ENCODE data around the gene RNF207.

RNF207 gene

DNA sequence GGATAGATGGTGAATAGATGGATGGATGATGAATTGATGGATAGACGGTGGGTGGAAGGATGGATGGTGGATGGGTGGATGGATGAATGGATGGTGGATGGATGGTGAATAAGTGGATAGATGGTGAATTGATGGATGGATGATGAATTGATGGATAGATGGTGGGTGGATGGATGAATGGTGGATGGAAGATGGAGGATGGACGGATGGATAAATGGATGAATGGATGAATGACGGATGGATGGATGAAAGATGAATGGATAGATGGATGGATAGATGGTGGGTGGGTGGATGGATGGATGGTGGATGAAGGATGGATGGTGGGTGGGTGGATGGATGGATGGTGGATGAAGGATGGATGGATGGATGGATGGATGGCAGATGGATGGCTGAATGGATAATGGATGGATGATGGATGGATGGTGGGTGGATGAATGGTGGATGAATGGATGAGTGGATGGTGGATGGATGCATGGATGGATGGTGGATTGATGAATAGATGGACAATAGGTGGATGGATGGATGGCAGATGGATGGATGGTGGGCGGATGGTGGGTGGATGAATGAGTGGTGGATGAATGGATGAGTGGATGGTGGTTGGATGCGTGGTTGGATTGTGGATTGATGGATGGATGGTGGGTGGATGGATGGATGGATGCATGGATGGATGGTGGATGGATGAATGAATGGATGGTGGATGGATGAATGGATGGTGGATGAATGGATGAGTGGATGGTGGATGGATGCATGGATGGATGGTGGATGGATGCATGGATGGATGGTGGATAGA is 31.1 kb upstream of the RNF207 start:
- DNase-seq (ENCODE audit: extremely low read depth in 1 of 2, low read depth in 1 of 2) = no peak

DNA sequence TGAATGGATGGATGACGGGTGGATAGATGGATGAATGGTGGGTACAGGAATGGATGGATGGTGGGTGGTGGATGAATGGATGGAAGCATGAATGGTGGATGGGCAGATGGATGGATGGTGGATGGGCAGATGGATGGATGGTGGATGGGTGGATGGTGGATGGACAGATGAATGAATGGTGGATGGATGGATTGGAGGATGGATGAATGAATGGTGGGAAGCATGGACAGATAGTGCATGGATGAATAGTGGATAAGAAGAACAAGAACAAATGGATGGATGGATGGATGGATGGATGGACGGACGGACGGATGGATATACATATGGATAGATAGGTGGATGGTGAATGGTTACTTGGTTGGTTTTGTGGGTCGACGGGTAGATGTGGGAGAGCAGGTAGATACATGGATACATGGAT is 30.5 kb upstream of the RNF207 start:
- DNase-seq (ENCODE audit: extremely low read depth in 1 of 2, low read depth in 1 of 2) = no peak

DNA sequence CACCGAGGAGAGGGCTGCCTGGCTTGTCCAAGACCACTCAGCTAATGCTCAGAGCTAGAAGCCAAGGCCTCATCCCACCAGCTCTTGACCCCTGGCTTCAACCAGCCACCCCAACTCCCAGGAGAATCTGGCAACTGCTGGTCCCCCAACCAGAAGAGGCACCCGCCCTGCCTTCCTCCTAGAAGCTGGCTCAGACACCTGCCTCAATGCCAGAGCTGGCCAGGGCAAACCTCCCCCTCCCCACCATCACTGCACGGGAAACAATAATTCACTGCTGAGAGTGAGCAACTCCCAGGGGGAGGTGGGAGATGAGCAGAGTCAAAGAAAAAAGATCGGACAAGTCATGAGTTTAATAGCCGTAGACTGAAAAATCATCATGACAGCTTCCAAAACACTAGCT is 29.1 kb upstream of the RNF207 start:
- no peak for DNase-seq (ENCODE audit: extremely low read depth in 1 of 2, low read depth in 1 of 2)

DNA sequence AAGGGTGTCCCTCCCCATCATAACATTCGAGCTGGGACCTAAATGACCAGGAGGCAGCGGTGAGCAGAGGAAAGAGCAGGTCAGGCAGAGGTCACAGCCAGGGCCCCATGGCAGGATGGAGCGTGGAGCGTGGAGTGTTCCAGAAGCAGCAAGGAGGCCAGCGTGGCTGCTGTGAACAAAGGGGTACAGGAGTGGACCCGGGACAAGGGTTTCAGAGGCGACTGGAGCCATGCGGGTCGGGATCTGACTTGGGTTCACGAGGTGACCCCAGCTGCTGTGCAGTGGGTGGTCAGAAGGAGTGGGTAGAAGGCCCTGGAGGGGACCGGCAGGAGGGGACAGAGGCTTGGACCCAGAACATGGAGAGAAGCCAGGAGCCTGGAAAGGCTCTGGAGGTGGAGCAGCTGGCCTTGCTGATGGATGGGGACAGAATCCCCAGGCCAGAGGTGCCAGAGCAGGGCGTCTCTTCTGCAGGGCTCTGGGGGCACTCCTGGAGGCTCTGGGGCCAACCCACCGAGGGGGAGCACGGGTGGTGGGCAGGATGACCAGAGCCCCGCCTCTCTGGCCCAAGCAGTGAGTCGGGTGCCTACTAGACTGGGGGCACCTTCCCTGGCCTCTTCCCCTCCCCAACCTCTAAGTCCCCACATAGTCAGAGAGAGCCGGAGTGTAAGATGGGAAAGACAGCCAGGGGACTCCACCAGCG is 28.1 kb upstream of the RNF207 start:
- DNase-seq (ENCODE audit: extremely low read depth in 1 of 2, low read depth in 1 of 2) = no peak

DNA sequence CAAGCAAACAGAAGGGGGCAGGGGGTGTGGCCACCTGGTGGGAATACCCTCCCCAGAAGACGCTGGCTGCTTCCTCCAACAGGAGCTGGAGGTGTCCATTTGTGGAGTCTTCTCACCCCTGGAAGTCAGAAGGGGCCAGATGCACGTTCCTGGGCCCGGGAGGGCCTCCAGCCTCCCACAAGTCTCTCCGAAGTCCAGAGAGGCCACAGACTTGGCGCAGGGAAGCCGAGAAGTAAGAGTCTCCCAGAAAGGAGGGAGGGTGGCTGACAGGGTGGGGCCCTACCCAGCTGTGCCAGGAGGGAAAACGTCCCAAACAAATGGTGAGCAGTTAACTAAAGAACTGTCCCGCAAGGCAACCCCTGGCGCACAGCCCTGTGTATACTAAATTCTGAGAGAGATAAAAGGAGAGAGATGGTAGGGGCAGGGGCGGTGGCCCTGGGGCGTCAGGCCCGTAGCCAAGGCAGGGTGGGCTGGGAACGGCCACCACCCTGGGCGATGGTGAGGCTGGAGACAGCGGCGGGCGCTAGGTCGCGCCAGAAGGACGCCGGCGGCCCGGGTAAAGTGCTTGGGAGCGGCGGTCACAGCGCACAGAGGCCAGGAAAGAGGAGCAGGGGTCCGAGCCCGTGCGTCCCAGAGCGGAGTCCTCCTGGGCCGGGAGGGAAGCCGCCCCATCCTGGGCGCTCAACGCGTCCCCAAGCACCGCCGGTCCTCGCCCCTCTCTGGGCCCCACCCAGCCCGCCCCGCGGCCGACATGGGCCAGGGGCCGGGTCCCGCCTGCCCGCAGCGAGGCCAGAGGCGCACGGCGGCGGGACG is 27.0 kb upstream of the RNF207 start:
- no peak for DNase-seq (ENCODE audit: extremely low read depth in 1 of 2, low read depth in 1 of 2)

DNA sequence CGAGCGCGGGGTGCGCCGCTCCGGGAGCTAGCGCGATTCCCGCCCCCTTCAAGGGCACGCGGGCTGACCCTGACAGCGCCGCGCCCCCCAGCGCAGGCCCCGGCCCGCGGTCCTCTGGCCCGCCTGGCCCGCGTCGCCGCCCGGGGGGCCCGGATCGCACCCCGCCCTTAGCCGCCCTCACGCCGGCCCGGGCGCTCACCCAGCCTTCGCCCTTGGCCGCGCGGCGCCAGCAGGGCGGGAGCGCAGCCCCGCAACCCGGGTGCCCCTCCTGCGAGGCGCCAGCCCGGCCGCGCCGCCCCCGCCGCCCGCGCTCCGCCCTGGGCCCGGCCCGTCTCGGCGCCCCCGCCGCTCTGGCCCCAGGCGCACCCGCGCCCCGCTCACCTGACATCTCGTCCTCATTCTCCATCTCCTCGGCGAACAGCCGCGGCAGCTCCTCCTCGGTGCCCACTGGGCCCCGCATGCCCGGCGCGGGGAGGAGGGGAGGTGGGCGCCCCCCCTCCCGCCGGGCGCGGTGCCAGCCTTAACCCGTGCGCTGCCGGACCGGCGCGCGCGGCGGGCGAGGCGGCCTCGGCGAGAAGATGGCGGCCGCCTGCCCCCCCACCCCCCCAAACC is 26.2 kb upstream of the RNF207 start:
- DNase-seq (ENCODE audit: extremely low read depth in 1 of 2, low read depth in 1 of 2) = no peak

DNA sequence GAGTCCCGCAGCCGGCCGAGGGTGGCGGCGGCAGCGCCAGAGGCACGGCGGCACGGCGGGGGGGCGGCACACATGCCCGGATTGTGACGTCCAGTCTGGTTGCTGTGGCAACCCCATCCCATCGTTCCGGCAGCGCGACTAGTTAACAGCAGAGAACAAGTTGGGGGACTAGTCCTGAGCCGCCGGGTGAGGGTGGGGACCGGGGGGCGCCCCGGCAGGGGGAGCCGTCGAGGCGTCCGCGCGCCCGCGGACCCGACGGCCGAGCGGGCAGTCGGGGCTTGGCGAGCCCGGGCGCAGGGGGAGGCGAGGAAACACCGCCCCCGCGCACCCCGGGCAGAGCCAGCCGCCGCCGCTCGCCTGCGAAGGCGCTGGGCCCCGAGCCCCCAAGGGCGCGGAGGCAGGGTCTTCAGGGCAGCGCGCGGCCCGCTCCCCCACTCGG is 25.6 kb upstream of the RNF207 start, which contains the start of gene CHD5:
CHD5 (minus strand) TSS at position 54 of the 439 bp plus-strand sequence. CDS start 298 bp downstream, outside the sequence.
- DNase-seq (ENCODE audit: extremely low read depth in 1 of 2, low read depth in 1 of 2) = no peak

DNA sequence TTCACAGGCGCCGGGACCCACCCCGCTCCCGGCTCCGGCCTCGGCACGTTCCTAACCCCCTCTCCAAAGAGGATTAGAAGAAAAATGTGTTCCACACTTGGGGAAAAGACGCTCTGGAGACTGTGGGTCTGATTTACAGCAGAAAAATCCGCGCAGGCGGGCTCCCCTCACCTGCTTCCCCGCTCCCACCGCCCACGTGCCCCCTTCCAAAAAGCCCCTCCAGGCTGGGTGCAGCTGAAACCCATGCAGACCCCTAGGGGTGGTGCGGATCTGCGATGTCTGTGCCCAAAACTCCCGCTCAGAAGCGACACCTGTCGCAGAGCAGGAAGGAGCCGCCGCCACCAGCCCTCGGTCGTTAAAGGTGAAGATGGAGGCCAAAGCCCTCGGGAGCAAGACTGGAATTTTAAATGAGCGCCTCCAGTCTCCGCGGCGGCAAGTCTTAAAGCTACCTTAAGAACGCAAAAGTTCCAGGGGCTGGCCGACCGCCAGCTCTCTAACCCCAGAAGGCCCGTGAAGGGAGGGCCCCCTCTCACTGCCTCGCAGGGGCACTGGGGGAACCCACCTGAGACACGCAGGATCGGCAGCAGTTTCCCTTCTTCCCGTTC is 25.1 kb upstream of the RNF207 start:
- no peak for DNase-seq (ENCODE audit: extremely low read depth in 1 of 2, low read depth in 1 of 2)

DNA sequence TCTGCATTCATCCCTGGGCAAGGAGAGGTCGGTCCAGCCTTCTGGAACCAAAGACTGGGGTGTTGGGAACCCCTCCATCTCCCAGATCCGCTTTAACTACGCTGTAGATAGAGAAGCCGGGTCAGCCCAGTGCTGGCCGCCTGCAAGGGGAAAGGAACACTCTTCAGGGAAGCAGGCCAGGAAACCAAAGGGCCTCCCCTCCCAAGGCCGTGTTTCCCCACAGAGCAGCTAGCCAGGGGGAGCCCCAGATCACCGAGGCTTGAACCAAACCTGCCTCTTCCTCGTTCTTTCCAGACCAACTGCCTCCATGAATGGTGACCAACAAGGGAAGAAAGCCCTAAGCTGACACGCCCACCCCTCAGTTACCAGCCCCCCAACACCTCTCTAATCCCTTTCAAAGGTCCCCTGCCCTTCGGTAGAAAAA is 24.6 kb upstream of the RNF207 start:
- DNase-seq (ENCODE audit: extremely low read depth in 1 of 2, low read depth in 1 of 2) = no peak

DNA sequence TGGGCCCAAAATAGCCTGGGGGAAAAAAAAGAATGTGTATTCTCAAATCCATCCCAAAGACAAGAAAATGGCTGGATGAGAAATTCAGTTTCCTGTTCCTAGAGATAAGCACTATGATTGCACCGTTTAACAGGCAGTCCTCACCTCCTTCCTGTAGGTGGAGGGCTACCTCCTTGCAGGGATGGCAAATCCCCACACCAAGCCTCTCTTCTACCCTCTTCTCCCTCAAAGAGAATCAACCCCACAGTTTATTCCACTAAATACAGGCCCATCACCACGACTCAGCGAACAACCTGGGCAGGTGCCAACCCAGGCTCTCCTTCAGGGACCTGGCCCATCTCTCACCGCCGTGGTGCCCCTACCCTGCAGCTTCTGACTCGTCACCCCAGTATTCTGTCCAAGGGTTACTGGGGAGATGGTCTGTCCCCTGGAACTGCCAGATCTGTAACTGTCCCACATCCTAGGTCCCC is 22.4 kb upstream of the RNF207 start:
- DNase-seq (ENCODE audit: extremely low read depth in 1 of 2, low read depth in 1 of 2) = no peak

DNA sequence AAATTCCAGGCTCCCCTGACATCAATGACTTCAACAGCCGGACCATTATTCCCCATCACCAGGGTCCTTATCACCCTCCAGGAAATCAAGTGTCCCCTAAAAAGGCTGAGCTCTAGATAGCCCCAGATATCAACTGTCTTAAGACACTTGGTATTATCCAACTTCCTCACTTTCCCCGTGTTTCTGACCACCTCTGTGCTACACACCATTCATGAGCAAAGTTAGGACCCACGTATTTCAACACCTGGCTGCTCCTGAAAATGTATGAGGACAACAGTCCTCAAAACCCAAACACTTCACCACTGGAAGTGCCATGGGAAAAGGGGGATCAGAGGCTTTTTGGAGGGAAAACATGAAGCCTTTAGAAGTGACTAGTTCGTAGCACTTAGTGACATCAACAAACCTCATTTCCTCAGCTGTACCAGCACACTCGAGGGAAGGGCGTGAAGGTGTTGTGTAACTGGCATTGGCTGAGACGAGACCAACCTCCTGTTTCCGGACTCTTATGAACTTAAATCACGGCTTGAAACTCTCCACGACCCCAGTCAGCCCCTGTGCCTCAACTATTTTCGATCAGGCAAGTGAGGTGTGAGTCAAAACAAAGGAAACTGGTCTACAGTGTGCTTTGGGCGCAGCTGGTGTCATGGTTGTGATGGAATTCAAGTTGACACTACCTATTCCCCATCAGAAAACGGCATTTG is 21.7 kb upstream of the RNF207 start:
- no peak for DNase-seq (ENCODE audit: extremely low read depth in 1 of 2, low read depth in 1 of 2)

DNA sequence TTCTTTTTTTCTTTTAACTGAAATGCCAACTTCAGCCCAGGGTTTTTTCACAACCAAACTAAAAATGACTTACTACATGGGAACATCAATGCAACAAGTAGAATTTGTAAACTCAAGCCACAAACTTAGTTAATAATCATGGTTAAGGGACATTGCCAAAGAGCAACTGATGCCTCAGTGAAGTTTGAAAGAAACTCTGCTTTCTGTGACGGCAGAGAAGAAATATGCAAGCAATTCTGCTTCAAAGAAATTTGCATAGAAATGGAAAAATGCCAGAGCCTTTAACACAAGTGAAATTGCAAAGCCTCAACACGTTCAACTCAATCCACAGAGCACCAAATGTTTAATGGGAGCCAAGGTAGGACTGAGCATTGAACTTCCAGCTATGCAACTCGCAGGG is 20.8 kb upstream of the RNF207 start:
- DNase-seq (ENCODE audit: extremely low read depth in 1 of 2, low read depth in 1 of 2) = no peak

DNA sequence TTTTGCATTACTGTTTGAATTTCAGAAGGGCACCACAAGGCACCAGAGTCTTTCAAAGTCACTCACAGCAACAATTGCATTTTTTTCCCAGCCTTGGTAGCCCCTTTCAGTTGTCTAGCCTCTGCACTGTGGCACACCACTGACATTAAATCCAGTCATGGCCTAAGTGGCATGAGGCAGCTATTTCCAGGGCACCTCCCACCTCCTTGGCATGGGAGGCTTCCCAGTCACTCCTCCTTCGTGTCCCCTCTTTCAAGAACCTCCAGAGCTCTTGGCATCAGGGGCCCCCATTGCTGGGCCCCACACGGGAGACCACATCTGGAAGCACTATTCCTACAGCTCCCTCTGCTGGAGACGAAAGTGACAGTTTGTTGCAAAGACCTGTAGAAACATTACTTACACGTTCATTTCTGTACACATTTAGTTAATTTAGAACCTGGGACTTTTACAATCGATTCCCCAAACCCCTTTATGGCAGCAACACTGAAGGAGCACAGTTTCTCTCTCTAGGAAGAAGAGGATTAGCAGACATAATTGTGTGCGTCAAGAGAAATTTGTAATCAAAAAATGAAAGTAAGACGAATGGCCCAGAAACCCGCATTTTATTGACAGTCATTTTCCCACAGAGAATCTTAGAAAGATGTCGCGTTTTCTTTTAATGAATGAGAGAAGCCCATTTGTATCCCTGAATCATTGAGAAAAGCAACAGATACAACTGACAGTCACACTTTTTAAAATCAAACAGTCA is 20.1 kb upstream of the RNF207 start:
- DNase-seq (ENCODE audit: extremely low read depth in 1 of 2, low read depth in 1 of 2) = no peak

DNA sequence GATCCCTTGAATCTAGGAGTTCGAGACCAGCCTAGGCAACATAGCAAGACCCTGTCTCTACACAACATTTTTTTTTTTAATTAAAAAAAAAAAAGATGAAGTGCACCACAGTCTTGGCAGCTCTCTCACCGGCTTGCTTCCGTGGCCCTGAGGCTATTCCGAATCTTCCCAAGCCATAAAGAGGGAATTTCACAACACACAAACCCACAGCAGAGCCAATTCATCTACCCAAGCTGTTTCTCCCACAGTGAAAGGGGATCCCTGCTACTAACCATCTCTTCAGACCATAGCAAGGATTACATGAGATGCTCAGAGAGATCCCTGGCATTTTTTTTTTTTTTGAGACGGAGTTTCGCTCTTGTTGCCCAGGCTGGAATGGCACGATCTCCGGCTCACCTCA is 17.5 kb upstream of the RNF207 start:
- DNase-seq (ENCODE audit: extremely low read depth in 1 of 2, low read depth in 1 of 2) = no peak

DNA sequence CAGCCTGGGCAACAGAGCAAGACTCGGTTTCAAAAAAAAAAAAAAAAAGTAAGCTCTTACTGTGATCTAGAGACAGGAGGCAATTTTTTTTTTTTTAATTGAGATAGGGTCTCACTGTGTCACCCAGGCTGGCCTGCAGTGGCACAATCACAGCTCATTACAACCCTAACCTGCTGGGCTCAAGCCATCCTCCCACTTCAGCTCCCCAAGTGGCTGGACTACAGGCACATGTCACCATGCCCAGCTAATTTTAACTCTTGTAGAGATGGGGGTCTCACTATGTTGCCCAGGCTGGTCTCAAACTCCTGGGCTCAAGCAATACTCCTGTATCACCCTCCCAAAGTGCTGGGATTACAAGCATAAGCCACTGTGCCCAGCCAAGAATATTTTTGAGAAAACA is 14.0 kb upstream of the RNF207 start:
- no peak for DNase-seq (ENCODE audit: extremely low read depth in 1 of 2, low read depth in 1 of 2)

DNA sequence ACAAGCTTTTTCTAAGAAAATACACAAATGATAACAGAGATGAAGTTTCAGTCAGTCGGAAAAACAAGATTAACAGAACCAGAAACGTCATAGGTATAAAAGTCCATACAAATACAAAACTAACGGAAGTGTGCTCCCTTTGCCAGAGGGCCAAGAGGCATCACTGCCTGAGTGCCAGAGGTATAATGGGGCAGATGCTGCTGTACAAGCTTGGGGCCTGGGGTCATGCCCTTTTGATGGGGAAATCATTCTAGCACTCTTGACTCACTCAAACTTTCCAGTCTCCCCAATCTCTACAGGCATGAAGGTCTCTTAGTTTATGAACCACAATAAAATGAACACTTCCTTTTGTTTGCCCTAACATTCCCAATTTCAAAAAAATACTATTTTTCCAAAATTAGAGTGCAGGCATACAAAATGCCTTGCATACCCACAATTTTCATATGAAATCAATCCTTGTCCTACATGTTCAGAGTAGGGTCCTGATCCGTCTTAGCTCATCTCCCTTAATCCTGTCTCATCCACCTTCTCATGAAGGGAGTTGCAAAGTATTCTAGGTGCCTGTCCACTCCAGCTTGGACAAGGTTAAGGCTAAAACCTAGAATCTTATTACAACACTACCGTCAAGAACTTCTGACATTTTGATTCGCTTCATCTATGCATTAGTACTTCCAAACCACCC is 8.0 kb upstream of the RNF207 start:
- DNase-seq (ENCODE audit: extremely low read depth in 1 of 2, low read depth in 1 of 2) = no peak

DNA sequence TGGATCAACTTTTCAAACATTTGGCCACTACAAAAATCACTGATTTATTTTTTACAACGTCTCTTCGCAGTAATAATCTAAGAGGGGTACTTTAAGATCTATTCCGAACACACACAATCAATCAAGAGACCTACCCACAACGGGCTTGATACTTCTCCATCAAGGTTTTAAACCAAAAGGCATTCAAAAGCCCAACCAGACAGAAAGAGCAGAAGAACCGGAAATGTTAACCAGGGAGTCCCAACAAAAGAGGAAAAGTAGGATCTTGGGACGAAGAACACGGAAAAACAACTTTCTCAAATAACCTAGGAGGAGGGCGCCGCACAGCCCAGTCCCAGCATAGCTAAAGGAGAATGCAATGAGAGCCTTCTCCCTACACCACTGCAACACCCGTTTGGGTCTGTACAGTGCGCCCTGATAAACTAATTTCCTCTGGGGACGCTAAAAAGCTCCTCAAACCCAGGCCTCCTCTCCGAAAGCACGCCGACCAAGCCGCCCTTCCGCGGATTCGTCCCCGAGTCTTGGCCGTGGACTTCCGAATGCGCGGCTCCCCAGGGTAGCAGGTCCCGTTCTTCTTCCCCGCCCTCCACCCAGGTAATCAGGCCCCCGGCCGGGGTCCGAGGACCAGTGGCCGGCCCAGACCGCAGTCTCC is 7.1 kb upstream of the RNF207 start:
- DNase-seq (ENCODE audit: extremely low read depth in 1 of 2, low read depth in 1 of 2) = no peak

Measured in stimulated activated CD8-positive, alpha-beta memory T cell treated with anti-CD3 and anti-CD28 coated beads, Interleukin-7, amount 100 ng/mL, for 48 hours (primary cell).